GM18507 (cell line): ENCODE data around the gene MAF.

ENCODE experiments used
- DNase-seq: peaks from one replicate; pipeline ENCODE4 v3.0.0; 2011; ENCODE audit warnings: low read depth; ENCODE audit not compliant: insufficient read length; ENCODE audit errors: extremely low spot score
- FAIRE-seq: peaks from 2 replicates; lab custom pipeline; 2011; peaks lifted over from hg19 to GRCh38; lab: Jason Lieb, UNC

Gene MAF

DNA sequence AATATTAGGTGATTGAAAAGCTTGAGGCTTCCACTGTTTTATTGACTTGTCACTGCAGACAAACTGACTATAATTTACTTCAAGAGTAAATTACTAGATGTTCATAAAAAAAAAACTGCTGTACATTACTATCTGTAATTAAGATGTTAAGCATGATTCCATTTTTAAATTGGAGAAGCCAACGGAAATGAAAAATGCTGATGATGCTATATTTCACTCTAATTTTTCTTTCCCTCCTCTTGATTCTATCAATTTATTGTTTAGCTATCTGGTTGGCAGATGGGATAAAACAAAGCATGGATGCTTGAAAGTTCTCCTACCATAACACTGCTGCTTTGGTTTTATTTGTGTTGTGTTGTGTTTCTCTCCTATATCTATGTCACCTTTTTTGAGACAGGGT, 41.0 kb downstream of the MAF start:
- no peak for DNase-seq

DNA sequence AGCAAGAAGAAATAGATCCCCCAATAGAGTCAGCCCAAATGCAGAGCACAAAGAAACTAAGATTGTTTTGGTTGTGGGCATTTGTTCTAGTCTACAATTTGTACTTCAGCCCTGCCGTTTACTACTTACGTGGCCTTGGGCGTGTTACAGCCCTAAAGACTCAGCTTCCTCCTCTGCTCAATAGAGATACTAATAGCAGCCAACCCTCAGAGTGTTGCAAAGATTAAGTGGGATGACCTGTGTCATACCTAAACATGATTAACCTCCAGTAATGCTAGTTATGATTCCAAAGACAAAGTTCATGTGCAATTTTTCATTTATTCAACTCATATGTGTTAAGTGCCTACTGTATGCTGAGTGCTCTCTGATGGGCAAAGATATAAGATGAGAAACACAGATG, 43.1 kb downstream of the MAF start:
- DNase-seq: no peak

More for the DNA sequence above, 41.0 kb downstream of the MAF start:
- FAIRE-seq: no peak

GRCh38 chr16:79554912-79555311, 45.6 kb downstream of the MAF start:
- FAIRE-seq (no peak), DNase-seq (no peak)

More for the DNA sequence above, 43.1 kb downstream of the MAF start:
- FAIRE-seq: no peak

DNA sequence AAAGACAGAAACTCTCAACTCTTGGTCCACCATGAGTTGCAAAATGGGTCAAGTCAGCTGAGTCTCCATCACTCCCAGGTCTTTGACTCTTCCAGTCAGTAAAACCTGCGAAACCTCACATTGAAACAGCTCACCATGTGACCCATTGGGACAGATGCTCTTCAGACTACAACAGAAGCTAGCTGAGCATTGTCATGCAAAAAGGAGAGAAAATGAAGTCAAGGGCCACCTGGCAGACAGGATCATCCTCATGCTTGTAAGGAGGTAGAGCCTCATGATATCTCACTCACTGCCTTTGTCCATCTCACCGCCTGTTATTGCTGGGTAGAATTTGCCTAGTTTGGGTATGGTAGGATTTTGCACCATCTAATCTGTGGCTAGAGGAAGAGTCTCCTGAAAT, 50.2 kb downstream of the MAF start:
- no peak for DNase-seq
- FAIRE-seq: no peak

- FAIRE-seq (no peak), DNase-seq (no peak)
Observed at GRCh38 chr16:79547085-79547484, 53.5 kb downstream of the MAF start.
